ENCODE results near the gene FLT3LG. TPM values are rescaled to one million over a fixed set of nuclear protein-coding genes. Genes with fewer than 3 reads are reported as not detected.

Gene FLT3LG
- total RNA-seq, 1 experiment from 2014 or later, result 6.5 TPM

- intact Hi-C loops (cut with micrococcal nuclease; ENCODE audit: unreplicated experiment), result loop anchor here (2.0 kb wide), 1 partner anchor 43 kb away; the partner anchor contains the start of gene RPS11
- POLR2A ChIA-PET (ENCODE audit: low non-redundant PET), result no interaction called here
- TSS peak; percentile 92 for BruUV-seq (replicated peaks)
- no peak for TF ChIP-seq CTCF (conservative IDR thresholded peaks at IDR 0.05; ENCODE audit: low read depth, low read length)
- TF ChIP-seq EZH2 (IDR thresholded peaks at IDR 0.05; ENCODE audit: borderline replicate concordance, low read depth, low read length, poor library complexity, severe bottlenecking), result no peak
- Histone ChIP-seq H3K9me3 (ENCODE audit: low read depth, low read length, poor library complexity, severe bottlenecking) (no peaks in the 10 kb centered on the region), H3K4me1 (ENCODE audit: insufficient read depth, low read length, poor library complexity, severe bottlenecking) (peaks cover 17% of the 10 kb centered on the region), H3K27ac (ENCODE audit: low read depth, low read length, poor library complexity, severe bottlenecking) (peak overlapping the region; percentile 94), H3K27me3 (replicated peaks; ENCODE audit: insufficient read depth, low read depth, low read length, poor library complexity) (no peaks in the 10 kb centered on the region), H3K36me3 (ENCODE audit: insufficient read depth, low read length, poor library complexity, severe bottlenecking) (peaks cover 14% of the 10 kb centered on the region), H3K4me3 (ENCODE audit: low read depth, low read length, poor library complexity, severe bottlenecking) (peak overlapping the region; percentile 59)
- CTCF ChIA-PET, result interaction anchor here (0.6 to 1.0 kb wide), 2 partner anchors 22 to 48 kb away, joined by 3 read pairs; no protein-coding TSS in a partner anchor
- no peak for DNase-seq (ENCODE audit: low spot score)
Measured at GRCh38 chr19:49453757-49454240, 20.2 kb upstream of the FLT3LG start.

GRCh38 chr19:49455773-49456172 lies 18.2 kb upstream of the FLT3LG start:
- no peak for DNase-seq (ENCODE audit: low spot score)
- POLR2A ChIA-PET (ENCODE audit: low non-redundant PET), result no interaction called here
- H3K9me3 ChIP-seq (ENCODE audit: low read depth, low read length, poor library complexity, severe bottlenecking), result no peaks in the 10 kb centered on the region
- intact Hi-C loops (cut with micrococcal nuclease; ENCODE audit: unreplicated experiment), result no loop called here
- H3K27ac ChIP-seq (ENCODE audit: low read depth, low read length, poor library complexity, severe bottlenecking), result no peak overlapping the region
- TF ChIP-seq CTCF (conservative IDR thresholded peaks at IDR 0.05; ENCODE audit: low read depth, low read length), result no peak
- no peak for TF ChIP-seq EZH2 (IDR thresholded peaks at IDR 0.05; ENCODE audit: borderline replicate concordance, low read depth, low read length, poor library complexity, severe bottlenecking)
- BruUV-seq (replicated peaks), result no TSS peak
- CTCF ChIA-PET, result no interaction called here
- no peak overlapping the region for H3K4me3 ChIP-seq (ENCODE audit: low read depth, low read length, poor library complexity, severe bottlenecking)
- H3K27me3 ChIP-seq (replicated peaks; ENCODE audit: insufficient read depth, low read depth, low read length, poor library complexity), result no peaks in the 10 kb centered on the region
- H3K36me3 ChIP-seq (ENCODE audit: insufficient read depth, low read length, poor library complexity, severe bottlenecking), result no peaks in the 10 kb centered on the region
- peaks cover 12% of the 10 kb centered on the region for H3K4me1 ChIP-seq (ENCODE audit: insufficient read depth, low read length, poor library complexity, severe bottlenecking)

- H3K27me3 ChIP-seq (replicated peaks; ENCODE audit: insufficient read depth, low read depth, low read length, poor library complexity), result no peaks in the 10 kb centered on the region
- BruUV-seq (replicated peaks), result no TSS peak
- H3K4me1 ChIP-seq (ENCODE audit: insufficient read depth, low read length, poor library complexity, severe bottlenecking), result peaks cover 12% of the 10 kb centered on the region
- intact Hi-C loops (cut with micrococcal nuclease; ENCODE audit: unreplicated experiment), result no loop called here
- no peak for TF ChIP-seq CTCF (conservative IDR thresholded peaks at IDR 0.05; ENCODE audit: low read depth, low read length)
- TF ChIP-seq EZH2 (IDR thresholded peaks at IDR 0.05; ENCODE audit: borderline replicate concordance, low read depth, low read length, poor library complexity, severe bottlenecking), result no peak
- ChIA-PET POLR2A (ENCODE audit: low non-redundant PET) (no interaction called here), CTCF (no interaction called here)
- no peak for DNase-seq (ENCODE audit: low spot score)
- H3K27ac ChIP-seq (ENCODE audit: low read depth, low read length, poor library complexity, severe bottlenecking), result no peak overlapping the region
- no peak overlapping the region for H3K4me3 ChIP-seq (ENCODE audit: low read depth, low read length, poor library complexity, severe bottlenecking)
- H3K9me3 ChIP-seq (ENCODE audit: low read depth, low read length, poor library complexity, severe bottlenecking), result no peaks in the 10 kb centered on the region
- no peaks in the 10 kb centered on the region for H3K36me3 ChIP-seq (ENCODE audit: insufficient read depth, low read length, poor library complexity, severe bottlenecking)
Measured at GRCh38 chr19:49456326-49456725, 17.7 kb upstream of the FLT3LG start.
